Measurements from ENCODE around the gene CDH4.

CDH4 gene

GRCh38 chr20:61615806-61616205 lies 363.7 kb downstream of the CDH4 start:
- Histone ChIP-seq H3K36me3 (ENCODE audit: insufficient read depth, low read length) (no peaks in the 10 kb centered on the region), H3K27me3 (ENCODE audit: control insufficient read depth in 1 of 2, insufficient read depth in 2 of 2, low read length in 2 of 2) (peaks cover 0 to 5% of the 10 kb centered on the region in 2 donors), H3K9me3 (ENCODE audit: low read length) (no peaks in the 10 kb centered on the region), H3K27ac (ENCODE audit: low read depth, low read length) (no peak overlapping the region), H3K4me1 (ENCODE audit: insufficient read depth, low read length) (no peaks in the 10 kb centered on the region), H3K4me3 (ENCODE audit: low read depth in 1 of 2, low read length in 2 of 2) (no peak overlapping the region), H3K9ac (ENCODE audit: low read length) (no peak overlapping the region)

GRCh38 chr20:61619751-61620150 lies 367.7 kb downstream of the CDH4 start:
- H3K4me3 ChIP-seq (ENCODE audit: low read depth in 1 of 2, low read length in 2 of 2), result no peak overlapping the region
- peaks cover 0 to 3% of the 10 kb centered on the region in 2 donors for H3K27me3 ChIP-seq (ENCODE audit: control insufficient read depth in 1 of 2, insufficient read depth in 2 of 2, low read length in 2 of 2)
- H3K36me3 ChIP-seq (ENCODE audit: insufficient read depth, low read length), result no peaks in the 10 kb centered on the region
- no peaks in the 10 kb centered on the region for H3K4me1 ChIP-seq (ENCODE audit: insufficient read depth, low read length)
- H3K9ac ChIP-seq (ENCODE audit: low read length), result no peak overlapping the region
- no peak overlapping the region for H3K27ac ChIP-seq (ENCODE audit: low read depth, low read length)
- H3K9me3 ChIP-seq (ENCODE audit: low read length), result no peaks in the 10 kb centered on the region

GRCh38 chr20:61620174-61620573 lies 368.1 kb downstream of the CDH4 start:
- Histone ChIP-seq H3K4me1 (ENCODE audit: insufficient read depth, low read length) (no peaks in the 10 kb centered on the region), H3K36me3 (ENCODE audit: insufficient read depth, low read length) (no peaks in the 10 kb centered on the region), H3K27ac (ENCODE audit: low read depth, low read length) (no peak overlapping the region), H3K27me3 (ENCODE audit: control insufficient read depth in 1 of 2, insufficient read depth in 2 of 2, low read length in 2 of 2) (peaks cover 0 to 3% of the 10 kb centered on the region in 2 donors), H3K9ac (ENCODE audit: low read length) (no peak overlapping the region), H3K9me3 (ENCODE audit: low read length) (no peaks in the 10 kb centered on the region), H3K4me3 (ENCODE audit: low read depth in 1 of 2, low read length in 2 of 2) (no peak overlapping the region)

- Histone ChIP-seq H3K9me3 (ENCODE audit: low read length) (no peaks in the 10 kb centered on the region), H3K9ac (ENCODE audit: low read length) (no peak overlapping the region), H3K4me1 (ENCODE audit: insufficient read depth, low read length) (no peaks in the 10 kb centered on the region), H3K4me3 (ENCODE audit: low read depth in 1 of 2, low read length in 2 of 2) (no peak overlapping the region), H3K36me3 (ENCODE audit: insufficient read depth, low read length) (no peaks in the 10 kb centered on the region), H3K27ac (ENCODE audit: low read depth, low read length) (no peak overlapping the region), H3K27me3 (ENCODE audit: control insufficient read depth in 1 of 2, insufficient read depth in 2 of 2, low read length in 2 of 2) (peaks cover 0 to 3% of the 10 kb centered on the region in 2 donors)
Measured at GRCh38 chr20:61621035-61621730, 369.1 kb downstream of the CDH4 start.

- no peak overlapping the region for H3K27ac ChIP-seq (ENCODE audit: low read depth, low read length)
- no peak overlapping the region for H3K4me3 ChIP-seq (ENCODE audit: low read depth in 1 of 2, low read length in 2 of 2)
- peaks cover 0 to 3% of the 10 kb centered on the region in 2 donors for H3K27me3 ChIP-seq (ENCODE audit: control insufficient read depth in 1 of 2, insufficient read depth in 2 of 2, low read length in 2 of 2)
- no peaks in the 10 kb centered on the region for H3K4me1 ChIP-seq (ENCODE audit: insufficient read depth, low read length)
- no peaks in the 10 kb centered on the region for H3K9me3 ChIP-seq (ENCODE audit: low read length)
- H3K36me3 ChIP-seq (ENCODE audit: insufficient read depth, low read length), result no peaks in the 10 kb centered on the region
- no peak overlapping the region for H3K9ac ChIP-seq (ENCODE audit: low read length)
Measured at GRCh38 chr20:61621852-61622251, 369.8 kb downstream of the CDH4 start.

- no peak overlapping the region for H3K27ac ChIP-seq (ENCODE audit: low read depth, low read length)
- H3K36me3 ChIP-seq (ENCODE audit: insufficient read depth, low read length), result no peaks in the 10 kb centered on the region
- no peak overlapping the region for H3K4me3 ChIP-seq (ENCODE audit: low read depth in 1 of 2, low read length in 2 of 2)
- H3K4me1 ChIP-seq (ENCODE audit: insufficient read depth, low read length), result no peaks in the 10 kb centered on the region
- no peak overlapping the region for H3K9ac ChIP-seq (ENCODE audit: low read length)
- H3K9me3 ChIP-seq (ENCODE audit: low read length), result no peaks in the 10 kb centered on the region
- H3K27me3 ChIP-seq (ENCODE audit: control insufficient read depth in 1 of 2, insufficient read depth in 2 of 2, low read length in 2 of 2), result no peaks in the 10 kb centered on the region
Measured at GRCh38 chr20:61623451-61623850, 371.4 kb downstream of the CDH4 start.

GRCh38 chr20:61625246-61625645 lies 373.2 kb downstream of the CDH4 start:
- Histone ChIP-seq H3K27ac (ENCODE audit: low read depth, low read length) (no peak overlapping the region), H3K9ac (ENCODE audit: low read length) (no peak overlapping the region), H3K27me3 (ENCODE audit: control insufficient read depth in 1 of 2, insufficient read depth in 2 of 2, low read length in 2 of 2) (peaks cover 0 to 5% of the 10 kb centered on the region in 2 donors), H3K9me3 (ENCODE audit: low read length) (no peaks in the 10 kb centered on the region), H3K4me1 (ENCODE audit: insufficient read depth, low read length) (no peaks in the 10 kb centered on the region), H3K36me3 (ENCODE audit: insufficient read depth, low read length) (no peaks in the 10 kb centered on the region), H3K4me3 (ENCODE audit: low read depth in 1 of 2, low read length in 2 of 2) (no peak overlapping the region)

- Histone ChIP-seq H3K9me3 (ENCODE audit: low read length) (no peaks in the 10 kb centered on the region), H3K27me3 (ENCODE audit: control insufficient read depth in 1 of 2, insufficient read depth in 2 of 2, low read length in 2 of 2) (peaks cover 0 to 5% of the 10 kb centered on the region in 2 donors), H3K9ac (ENCODE audit: low read length) (no peak overlapping the region), H3K36me3 (ENCODE audit: insufficient read depth, low read length) (no peaks in the 10 kb centered on the region), H3K4me1 (ENCODE audit: insufficient read depth, low read length) (no peaks in the 10 kb centered on the region), H3K27ac (ENCODE audit: low read depth, low read length) (no peak overlapping the region), H3K4me3 (ENCODE audit: low read depth in 1 of 2, low read length in 2 of 2) (no peak overlapping the region)
Measured at GRCh38 chr20:61626412-61626811, 374.4 kb downstream of the CDH4 start.

GRCh38 chr20:61627791-61628415 lies 375.8 kb downstream of the CDH4 start:
- Histone ChIP-seq H3K27ac (ENCODE audit: low read depth, low read length) (no peak overlapping the region), H3K4me3 (ENCODE audit: low read depth in 1 of 2, low read length in 2 of 2) (no peak overlapping the region), H3K27me3 (ENCODE audit: control insufficient read depth in 1 of 2, insufficient read depth in 2 of 2, low read length in 2 of 2) (peaks cover 0 to 5% of the 10 kb centered on the region in 2 donors), H3K36me3 (ENCODE audit: insufficient read depth, low read length) (no peaks in the 10 kb centered on the region), H3K4me1 (ENCODE audit: insufficient read depth, low read length) (no peaks in the 10 kb centered on the region), H3K9me3 (ENCODE audit: low read length) (no peaks in the 10 kb centered on the region), H3K9ac (ENCODE audit: low read length) (no peak overlapping the region)

- Histone ChIP-seq H3K9me3 (ENCODE audit: low read length) (no peaks in the 10 kb centered on the region), H3K36me3 (ENCODE audit: insufficient read depth, low read length) (no peaks in the 10 kb centered on the region), H3K27ac (ENCODE audit: low read depth, low read length) (no peak overlapping the region), H3K4me3 (ENCODE audit: low read depth in 1 of 2, low read length in 2 of 2) (no peak overlapping the region), H3K4me1 (ENCODE audit: insufficient read depth, low read length) (no peaks in the 10 kb centered on the region), H3K27me3 (ENCODE audit: control insufficient read depth in 1 of 2, insufficient read depth in 2 of 2, low read length in 2 of 2) (peaks cover 0 to 5% of the 10 kb centered on the region in 2 donors), H3K9ac (ENCODE audit: low read length) (no peak overlapping the region)
Measured at GRCh38 chr20:61628480-61628879, 376.4 kb downstream of the CDH4 start.

GRCh38 chr20:61628901-61629601 lies 377.0 kb downstream of the CDH4 start:
- H3K27ac ChIP-seq (ENCODE audit: low read depth, low read length), result no peak overlapping the region
- no peak overlapping the region for H3K9ac ChIP-seq (ENCODE audit: low read length)

More at GRCh38 chr20:61628901-61629601, 377.0 kb downstream of the CDH4 start:
- Histone ChIP-seq H3K9me3 (ENCODE audit: low read length) (no peaks in the 10 kb centered on the region), H3K36me3 (ENCODE audit: insufficient read depth, low read length) (no peaks in the 10 kb centered on the region), H3K4me1 (ENCODE audit: insufficient read depth, low read length) (no peaks in the 10 kb centered on the region), H3K27me3 (ENCODE audit: control insufficient read depth in 1 of 2, insufficient read depth in 2 of 2, low read length in 2 of 2) (peaks cover 0 to 5% of the 10 kb centered on the region in 2 donors), H3K4me3 (ENCODE audit: low read depth in 1 of 2, low read length in 2 of 2) (no peak overlapping the region)
